Measurements from ENCODE around the gene ZNF628. TPM values are rescaled to one million over a fixed set of nuclear protein-coding genes. Genes with fewer than 3 reads are reported as not detected.

The ZNF628 gene
- total and polyA plus RNA-seq, 2 donors (not counting 1 experiment from before 2014, with no cell fraction given), result 0.49 to 1.3 TPM

DNA sequence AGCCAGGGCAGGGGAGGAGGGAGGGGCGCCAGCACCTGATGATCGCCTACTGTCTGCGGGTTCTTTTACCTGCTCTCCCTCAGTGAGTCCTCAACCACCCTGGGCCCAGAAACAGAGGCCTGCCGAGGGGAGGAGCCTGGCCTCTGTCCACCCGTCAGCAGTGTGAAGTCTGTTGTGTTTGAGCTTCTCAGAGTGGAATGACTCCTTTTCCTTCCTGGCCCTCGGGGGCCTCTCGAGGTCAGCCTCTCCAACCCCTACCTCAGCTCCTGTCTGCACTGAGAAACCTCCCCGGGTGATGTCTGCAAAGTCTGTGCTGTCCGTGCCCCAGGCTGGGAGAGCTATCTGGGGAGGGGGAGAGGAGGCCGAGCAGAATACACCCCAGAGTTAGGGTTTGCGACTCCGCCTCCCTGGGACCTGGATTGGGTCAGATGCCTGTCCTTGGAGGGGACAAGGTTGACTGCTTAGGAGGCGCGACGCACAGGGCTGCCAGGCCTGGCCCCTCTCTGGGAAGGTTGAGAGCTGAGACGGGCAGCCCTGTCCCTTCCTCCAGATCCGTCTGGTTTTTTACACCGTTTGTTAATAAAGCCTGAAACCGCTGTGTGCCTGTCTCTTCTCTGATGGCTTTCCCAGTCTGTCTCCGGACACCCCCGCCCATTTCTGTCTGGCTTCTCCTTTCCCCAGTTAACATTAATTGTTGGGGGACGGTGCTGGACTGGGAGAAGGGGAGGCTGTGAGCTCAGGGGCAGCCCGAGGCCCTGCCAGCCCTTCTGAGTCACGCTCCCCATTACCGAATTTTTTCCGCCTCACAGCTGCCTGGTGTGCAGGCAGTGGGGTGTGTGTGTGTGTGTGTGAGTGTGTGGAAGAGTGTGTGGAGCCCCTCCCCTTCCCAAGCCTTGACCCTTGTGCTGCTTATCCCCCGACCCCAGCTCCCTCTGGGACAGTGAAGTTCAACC is 10.8 kb downstream of the ZNF628 start:
- Histone ChIP-seq H3K79me2 (ENCODE audit: control insufficient read depth, insufficient read depth, low read length) (peaks cover 9% of the 10 kb centered on the region), H3K36me3 (ENCODE audit: control insufficient read depth, insufficient read depth, low read length) (peaks cover 11% of the 10 kb centered on the region), H3K4me3 (replicated peaks in 1 of 4; ENCODE audit: control extremely low read depth in 1 of 4, insufficient read depth in 1 of 4, low read depth in 3 of 4, low read length in 4 of 4) (peak overlapping the region; percentile 35 to 70 (median 39)), H3K9me3 (ENCODE audit: control insufficient read depth, insufficient read depth, low read depth, low read length) (no peaks in the 10 kb centered on the region), H3K27me3 (ENCODE audit: control insufficient read depth, insufficient read depth, low read length) (no peaks in the 10 kb centered on the region), H4K20me1 (ENCODE audit: control insufficient read depth, extremely low read depth, insufficient read depth, low read length) (no peaks in the 10 kb centered on the region), H3K27ac (ENCODE audit: insufficient read depth, low read length) (peak overlapping the region; percentile 96), H3K4me1 (ENCODE audit: control insufficient read depth, extremely low read depth, insufficient read depth, low read length) (peaks cover 44% of the 10 kb centered on the region), H3K9ac (ENCODE audit: insufficient read depth, low read length) (peak overlapping the region; percentile 91), H2AFZ (ENCODE audit: low read length) (no peak overlapping the region), H3K4me2 (ENCODE audit: extremely low read depth, insufficient read depth, low read length) (peak overlapping the region; percentile 100)
- DNase-seq (ENCODE audit: low read depth in 2 of 2), result peak; percentile 98
- TF ChIP-seq EZH2 (IDR thresholded peaks at IDR 0.05; ENCODE audit: low read length, missing control alignments), result no peak
- TF ChIP-seq, protein P1, sequence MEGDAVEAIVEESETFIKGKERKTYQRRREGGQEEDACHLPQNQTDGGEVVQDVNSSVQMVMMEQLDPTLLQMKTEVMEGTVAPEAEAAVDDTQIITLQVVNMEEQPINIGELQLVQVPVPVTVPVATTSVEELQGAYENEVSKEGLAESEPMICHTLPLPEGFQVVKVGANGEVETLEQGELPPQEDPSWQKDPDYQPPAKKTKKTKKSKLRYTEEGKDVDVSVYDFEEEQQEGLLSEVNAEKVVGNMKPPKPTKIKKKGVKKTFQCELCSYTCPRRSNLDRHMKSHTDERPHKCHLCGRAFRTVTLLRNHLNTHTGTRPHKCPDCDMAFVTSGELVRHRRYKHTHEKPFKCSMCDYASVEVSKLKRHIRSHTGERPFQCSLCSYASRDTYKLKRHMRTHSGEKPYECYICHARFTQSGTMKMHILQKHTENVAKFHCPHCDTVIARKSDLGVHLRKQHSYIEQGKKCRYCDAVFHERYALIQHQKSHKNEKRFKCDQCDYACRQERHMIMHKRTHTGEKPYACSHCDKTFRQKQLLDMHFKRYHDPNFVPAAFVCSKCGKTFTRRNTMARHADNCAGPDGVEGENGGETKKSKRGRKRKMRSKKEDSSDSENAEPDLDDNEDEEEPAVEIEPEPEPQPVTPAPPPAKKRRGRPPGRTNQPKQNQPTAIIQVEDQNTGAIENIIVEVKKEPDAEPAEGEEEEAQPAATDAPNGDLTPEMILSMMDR (conservative IDR thresholded peaks at IDR 0.05 in 1 of 2, IDR thresholded peaks at IDR 0.05 in 1 of 2; ENCODE audit: low read depth in 1 of 2, low read length in 2 of 2), result no peak

- Histone ChIP-seq H3K36me3 (ENCODE audit: control insufficient read depth, insufficient read depth, low read length) (peaks cover 4% of the 10 kb centered on the region), H3K9me3 (ENCODE audit: control insufficient read depth, insufficient read depth, low read depth, low read length) (no peaks in the 10 kb centered on the region), H3K79me2 (ENCODE audit: control insufficient read depth, insufficient read depth, low read length) (peaks cover 9% of the 10 kb centered on the region), H3K4me3 (replicated peaks in 1 of 4; ENCODE audit: control extremely low read depth in 1 of 4, insufficient read depth in 1 of 4, low read depth in 3 of 4, low read length in 4 of 4) (peak within 1 kb of the TSS; percentile 35 to 70 (median 45)), H4K20me1 (ENCODE audit: control insufficient read depth, extremely low read depth, insufficient read depth, low read length) (no peaks in the 10 kb centered on the region), H3K27me3 (ENCODE audit: control insufficient read depth, insufficient read depth, low read length) (no peaks in the 10 kb centered on the region), H3K27ac (ENCODE audit: insufficient read depth, low read length) (peak within 1 kb of the TSS; percentile 96), H3K9ac (ENCODE audit: insufficient read depth, low read length) (peak within 1 kb of the TSS; percentile 91), H3K4me1 (ENCODE audit: control insufficient read depth, extremely low read depth, insufficient read depth, low read length) (peaks cover 47% of the 10 kb centered on the region), H3K4me2 (ENCODE audit: extremely low read depth, insufficient read depth, low read length) (peak within 1 kb of the TSS; percentile 100), H2AFZ (ENCODE audit: low read length) (no peak within 1 kb of the TSS)
- no peak for TF ChIP-seq EZH2 (IDR thresholded peaks at IDR 0.05; ENCODE audit: low read length, missing control alignments)
- TF ChIP-seq, protein P1 (conservative IDR thresholded peaks at IDR 0.05 in 1 of 2, IDR thresholded peaks at IDR 0.05 in 1 of 2; ENCODE audit: low read depth in 1 of 2, low read length in 2 of 2), result no peak
- DNase-seq (ENCODE audit: low read depth in 2 of 2), result peak; percentile 65 to 71
Measured at GRCh38 chr19:55487924-55488687, 11.7 kb downstream of the ZNF628 start, which contains the start of gene SSC5D. SSC5D (plus strand) TSS chr19:55488436; CDS start chr19:55488590, 154 bp downstream.

Measured in fibroblast of lung (primary cell).